HG02970 (cell line): ENCODE data around the gene RCAN3.
"Not testable (repeated sequence)": the region's sequence is repeated elsewhere in the genome, so short reads cannot be mapped to it uniquely, and the experiment has no call there.

Source experiments
- ATAC-seq: cut with Tn5 transposase; IDR thresholded peaks from one replicate; pipeline ENCODE4 v1.9.1; 2021; ENCODE audit warnings: mild to moderate bottlenecking, moderate library complexity, moderate number of reproducible peaks; ENCODE audit not compliant: unreplicated experiment, low FRiP score

RCAN3 gene

DNA sequence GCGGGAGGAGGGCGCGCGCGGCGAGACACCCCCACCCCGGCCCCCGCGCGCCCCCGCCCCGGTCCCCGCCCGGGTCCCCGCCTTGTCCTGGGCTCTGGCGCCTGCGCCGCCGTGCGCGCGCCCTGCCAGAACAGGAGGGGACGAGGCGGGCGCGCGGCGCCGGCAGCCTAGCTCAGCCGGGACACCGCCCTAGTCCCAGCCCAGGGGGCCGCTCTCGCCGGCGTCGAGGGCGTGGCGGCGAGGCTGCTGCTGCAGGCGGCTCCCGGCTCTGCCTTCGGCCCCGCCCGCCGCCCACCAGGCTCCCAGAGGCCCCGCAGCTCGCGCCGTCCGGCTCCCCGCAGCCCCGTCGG, at the start of gene RCAN3:
TSS of gene RCAN3 (plus strand) at position 128 of the 350 bp plus-strand sequence. CDS start 11,537 bp downstream, outside the sequence.
- ATAC-seq, result no peak

DNA sequence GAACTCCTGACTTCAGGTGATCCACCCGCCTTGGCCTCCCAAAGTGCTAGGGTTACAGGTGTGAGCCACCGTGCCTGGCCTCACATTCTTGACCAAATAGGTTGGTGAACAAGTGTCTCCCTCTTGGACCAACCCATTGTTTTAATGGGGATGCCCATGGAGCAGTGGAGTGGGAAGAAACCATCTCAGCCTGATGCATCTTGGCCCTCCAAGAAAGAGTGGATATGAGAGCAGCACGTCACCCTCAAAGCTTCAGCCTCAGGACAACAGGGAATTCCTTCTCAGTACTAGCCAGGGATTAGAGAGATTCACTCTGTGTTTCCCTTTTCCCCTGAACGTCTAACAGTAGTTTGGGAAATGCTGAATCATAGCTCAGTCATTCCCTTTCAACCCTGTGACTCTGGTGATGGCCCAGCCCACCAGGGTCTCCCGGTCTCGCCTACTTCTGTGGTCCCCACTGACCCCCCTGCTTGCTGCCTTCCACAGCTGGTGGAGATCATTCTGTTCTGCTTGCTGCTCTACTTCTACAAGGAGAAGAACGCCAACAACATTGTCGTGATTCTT, 49.6 kb upstream of the RCAN3 start:
- no peak for ATAC-seq

DNA sequence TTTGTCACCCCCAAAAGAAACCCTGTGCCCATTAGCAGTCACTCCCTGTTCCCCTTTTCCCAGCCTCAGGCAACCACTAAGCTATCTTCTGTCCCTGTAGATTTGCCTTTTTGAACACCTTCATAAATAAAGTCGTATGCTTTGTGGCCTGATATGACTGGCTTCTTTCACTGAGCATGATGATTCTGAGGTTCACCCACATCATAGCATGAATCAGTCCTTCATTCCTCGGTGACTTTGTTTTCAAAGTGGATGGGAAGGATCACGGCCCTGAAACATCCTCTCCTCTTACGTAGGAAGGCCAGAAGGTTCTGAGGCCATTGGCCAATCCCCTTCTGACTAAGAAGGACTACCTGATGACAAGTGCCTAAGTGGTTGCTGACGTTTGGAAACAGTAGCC, 48.0 kb upstream of the RCAN3 start:
- no peak for ATAC-seq

DNA sequence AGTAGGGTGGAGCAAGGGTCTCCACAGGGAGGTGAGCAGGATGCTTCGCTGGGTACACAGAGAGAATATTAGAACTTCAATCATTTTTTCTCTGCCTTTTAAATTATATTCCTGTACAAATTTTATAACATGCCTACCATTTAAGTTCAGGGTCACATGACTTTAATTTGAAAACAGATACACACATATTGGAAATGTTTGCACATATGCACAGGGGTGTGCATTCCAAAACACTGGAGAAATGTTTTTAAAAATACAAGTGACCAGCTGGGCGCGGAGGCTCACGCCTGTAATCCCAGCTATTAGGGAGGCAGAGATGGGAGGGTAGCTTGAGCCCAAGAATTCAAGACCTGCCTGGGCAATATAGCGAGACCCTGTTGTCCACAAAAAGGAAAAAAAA, 47.4 kb upstream of the RCAN3 start:
- no peak for ATAC-seq

DNA sequence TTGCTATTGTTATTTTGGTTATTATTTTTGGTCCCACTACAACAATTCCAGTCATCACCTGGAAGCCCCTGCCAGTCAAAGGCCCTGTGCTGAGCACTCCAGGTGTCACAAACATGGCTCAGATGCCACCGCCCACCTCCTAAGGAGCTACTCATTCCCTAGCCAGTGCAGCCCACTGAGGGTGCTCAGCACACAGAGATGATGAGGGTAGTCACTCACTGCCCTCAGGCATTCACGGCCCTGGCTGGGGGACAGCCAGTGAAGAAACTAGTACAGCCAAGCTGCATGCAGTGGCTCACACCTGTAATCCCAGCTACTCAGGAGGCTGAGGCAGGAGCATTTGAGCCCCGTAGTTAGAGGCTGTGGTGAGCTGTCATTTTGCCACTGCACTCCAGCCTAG, 44.8 kb upstream of the RCAN3 start:
- ATAC-seq, result no peak

DNA sequence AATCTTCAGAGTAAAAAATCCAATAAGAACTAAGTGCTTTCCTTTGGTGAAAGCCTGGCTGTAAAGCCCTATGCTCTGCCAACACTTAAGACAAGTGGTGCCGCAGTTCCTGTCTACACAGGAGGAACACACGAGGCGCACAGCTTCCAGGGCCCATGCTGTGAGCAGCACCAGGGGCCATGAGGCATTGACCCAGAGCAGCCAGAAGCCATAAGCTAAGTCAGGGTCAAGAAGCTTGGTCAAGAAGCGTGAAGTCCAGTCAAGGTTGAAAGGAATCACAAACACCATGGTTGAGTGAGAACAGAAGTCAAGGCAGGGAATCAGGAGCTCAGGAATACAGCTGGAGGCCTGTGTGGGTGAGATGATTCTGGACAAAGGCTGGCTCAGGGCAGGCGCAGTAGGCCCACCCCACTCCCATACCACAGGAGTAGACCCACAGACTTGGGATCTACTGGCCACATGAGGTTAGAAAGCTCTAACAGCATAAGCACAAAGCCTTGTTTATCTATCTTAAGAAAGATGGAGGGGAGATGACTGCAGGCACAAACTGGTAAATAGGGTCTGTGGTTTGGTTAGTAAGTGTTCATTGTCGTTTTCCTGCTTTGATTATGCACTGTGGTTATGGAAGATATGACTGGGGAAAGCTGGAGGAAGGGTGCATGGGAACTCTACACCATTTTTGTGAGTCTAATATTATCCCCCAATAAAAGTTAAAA, 42.9 kb upstream of the RCAN3 start:
- no peak for ATAC-seq

DNA sequence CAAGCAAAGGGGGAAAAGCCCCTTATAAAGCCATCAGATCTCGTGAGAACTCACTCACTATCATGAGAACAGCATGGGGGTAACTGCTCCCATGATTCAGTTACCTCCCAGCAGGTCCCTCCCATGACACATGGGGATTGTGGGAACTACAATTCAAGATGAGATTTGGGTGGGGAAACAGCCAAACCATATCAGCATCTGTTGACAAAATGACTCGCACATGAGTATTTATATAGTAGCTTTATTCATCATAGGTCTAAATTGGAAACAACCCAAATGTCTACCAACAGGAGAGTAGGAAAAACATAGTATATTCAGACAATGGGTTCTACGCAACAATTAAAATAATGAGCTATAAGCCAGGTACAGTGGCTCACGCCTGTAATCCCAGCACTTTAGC, 40.5 kb upstream of the RCAN3 start:
- not testable (repeated sequence) for ATAC-seq

DNA sequence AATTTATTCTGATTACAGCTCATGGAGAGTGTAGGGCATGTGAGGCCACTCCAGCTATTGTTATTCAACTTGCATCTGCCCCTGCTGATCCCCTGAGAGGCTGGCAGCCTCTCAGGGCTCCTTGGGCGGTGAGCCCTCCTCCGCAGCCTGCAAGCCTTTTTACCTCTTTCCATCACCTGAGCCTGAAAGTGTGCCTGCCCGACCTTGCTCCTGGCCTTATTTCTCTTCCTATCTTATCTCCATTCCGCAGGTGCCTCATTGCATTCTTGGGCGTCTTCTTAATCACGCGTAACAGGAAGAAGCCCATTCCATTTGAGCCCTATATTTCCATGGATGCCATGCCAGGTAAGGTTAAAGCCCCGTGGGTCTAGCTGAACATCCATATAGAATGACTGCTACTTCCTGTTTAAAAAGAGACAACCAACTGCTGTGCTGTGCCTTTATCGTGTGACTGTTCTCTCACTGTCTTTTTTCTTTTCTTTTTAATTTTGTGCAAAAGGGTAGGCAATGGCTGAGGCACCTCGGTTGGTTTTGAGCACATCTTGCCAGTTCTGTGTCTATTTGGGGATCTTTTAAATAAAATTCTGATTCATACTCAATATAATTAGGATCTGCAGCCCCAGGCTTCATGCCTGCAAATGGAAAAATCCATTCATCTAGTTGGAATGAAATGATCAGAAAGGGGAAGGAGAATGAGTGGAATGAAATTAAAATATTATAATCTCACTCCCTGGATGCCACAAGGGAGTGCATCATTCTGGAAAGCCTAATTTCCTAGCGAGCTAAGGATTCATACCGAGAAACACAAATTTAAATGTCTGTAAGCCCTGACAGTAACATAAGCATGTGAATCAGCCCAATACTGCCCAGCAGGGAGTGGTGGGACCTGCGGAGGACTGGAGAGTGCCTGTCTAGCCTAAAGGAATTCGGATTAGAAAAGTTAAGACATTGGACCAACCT, 38.6 kb upstream of the RCAN3 start:
- no peak for ATAC-seq

DNA sequence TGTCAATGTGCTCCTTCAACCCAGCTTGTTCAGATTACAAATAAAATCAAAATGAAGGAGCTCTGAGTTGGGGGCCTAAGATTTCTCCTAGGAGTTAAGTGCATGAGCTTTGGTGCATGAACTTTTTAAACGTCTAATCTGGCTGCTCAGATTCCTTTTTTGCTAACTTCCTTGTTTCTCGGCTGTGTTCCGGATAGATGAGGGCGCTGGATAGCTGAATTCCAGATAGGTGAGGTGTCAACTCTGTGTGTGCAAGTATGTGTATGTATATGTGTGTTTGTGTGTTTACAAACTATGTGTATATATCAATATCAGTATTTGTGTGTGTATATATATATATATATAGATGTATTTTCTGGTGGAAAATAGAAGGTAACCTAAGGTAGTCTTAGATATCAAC, 37.5 kb upstream of the RCAN3 start:
- no peak for ATAC-seq

DNA sequence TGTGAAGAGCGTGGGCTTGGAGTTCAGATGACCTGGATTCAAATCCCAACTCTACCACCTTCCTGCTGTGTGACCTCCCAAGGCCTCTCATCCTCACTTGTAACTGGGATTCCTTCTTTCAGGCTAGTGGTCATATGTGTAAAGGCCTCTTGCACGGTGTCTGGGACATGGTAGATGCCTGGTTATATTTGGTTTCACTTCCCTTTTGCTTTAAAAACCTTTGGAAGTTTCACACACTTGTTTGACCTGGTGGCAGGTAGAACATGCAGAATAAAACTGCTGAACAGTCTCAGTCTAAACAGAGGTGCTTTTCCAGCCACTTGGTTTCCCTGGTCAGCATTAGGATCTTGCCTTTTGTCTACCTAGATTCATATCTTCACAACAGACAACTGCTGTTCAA, 37.0 kb upstream of the RCAN3 start:
- ATAC-seq, result no peak

DNA sequence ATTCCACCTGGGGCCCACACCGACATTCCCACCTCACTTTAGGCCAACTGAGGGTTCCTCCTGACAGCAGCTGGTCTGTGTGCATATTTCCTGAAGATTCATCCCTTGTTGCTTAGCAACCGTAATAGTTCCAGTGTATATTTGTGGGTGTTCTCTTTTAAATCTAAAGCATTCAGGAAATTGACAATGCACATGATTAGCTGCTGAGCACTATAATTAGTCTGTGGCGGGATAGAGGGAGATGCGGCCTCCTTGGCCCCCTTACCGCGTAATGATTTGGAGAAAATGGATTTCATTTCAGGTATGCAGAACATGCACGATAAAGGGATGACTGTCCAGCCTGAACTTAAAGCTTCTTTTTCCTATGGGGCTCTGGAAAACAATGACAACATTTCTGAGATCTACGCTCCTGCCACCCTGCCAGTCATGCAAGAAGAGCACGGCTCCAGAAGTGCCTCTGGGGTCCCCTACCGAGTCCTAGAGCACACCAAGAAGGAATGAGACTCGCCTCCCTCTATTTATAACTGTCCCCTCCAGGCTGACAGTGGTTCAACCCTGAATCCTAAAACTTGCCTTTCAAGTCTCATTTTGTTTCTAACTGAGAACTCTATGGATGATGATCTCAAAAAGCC, 33.8 kb upstream of the RCAN3 start:
- no peak for ATAC-seq

DNA sequence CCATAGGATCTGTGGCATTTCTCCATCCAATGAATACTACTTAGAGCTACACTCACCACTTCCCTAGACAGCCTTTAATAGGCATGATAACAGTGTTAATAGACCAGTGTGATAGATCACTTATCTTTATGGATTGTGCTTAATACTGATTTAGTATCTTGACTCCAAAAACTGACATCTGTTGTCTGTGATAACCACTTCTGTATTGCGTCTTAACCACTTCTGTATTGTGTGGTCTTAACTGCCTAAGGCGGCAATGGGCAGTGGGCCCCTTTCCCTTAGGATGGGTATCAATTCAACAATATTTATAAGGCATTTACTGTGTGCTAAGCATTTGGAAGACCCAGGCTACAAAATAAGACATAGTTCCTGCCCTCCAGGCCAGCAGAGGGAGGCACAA, 32.0 kb upstream of the RCAN3 start:
- ATAC-seq, result no peak

DNA sequence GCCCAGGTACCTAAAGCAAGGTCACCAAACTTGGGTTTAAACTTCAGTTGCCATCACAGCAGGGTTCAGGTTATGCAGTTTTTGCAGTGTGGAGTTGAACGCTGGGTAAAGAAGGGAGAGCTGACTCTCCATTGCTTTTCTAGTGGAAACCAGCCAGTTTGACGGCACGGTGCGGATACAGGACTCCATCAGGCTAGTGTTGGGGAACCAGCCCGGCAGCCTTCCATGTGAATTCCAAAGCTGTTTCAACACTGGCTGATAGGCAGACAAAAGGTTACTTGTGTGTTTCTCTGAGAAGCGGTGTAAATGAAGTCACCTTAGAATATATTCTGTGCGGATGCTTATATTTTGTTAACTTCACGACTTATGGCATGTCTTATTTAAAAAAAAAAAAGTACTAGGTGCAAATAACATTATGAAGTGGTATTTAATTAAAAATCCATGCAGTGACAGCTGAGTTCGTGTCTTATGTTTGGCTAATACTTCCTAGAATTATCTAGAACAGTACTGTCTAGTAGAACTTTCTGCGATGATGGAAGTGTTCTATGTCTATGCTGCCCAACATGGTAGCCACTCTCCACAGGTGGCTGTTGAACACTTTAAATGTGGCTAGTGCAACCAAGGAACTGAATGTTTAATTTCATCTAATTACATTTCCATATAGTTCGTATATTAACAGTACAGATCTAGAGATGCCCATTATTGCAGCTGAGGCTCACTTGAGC, 29.9 kb upstream of the RCAN3 start:
- ATAC-seq, result no peak

DNA sequence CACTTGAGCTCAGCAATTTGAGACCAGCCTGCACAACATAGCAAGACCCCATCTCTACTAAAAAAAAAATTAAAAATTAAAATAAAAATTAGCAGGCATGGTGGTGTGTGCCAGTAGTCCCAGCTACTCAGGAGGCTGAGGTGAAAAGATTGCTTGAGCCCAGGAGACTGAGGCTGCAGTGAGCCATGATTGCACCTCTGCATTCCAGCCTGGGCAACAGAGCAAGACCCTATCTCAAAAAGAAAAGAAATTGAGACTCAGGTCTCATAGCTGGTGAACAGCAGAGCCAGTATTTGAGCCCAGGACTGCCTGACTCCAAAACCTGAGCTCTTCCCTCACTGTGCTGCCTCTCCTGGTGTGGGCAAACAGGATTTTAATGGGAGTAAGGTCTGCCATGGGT, 28.4 kb upstream of the RCAN3 start:
- ATAC-seq, result no peak

DNA sequence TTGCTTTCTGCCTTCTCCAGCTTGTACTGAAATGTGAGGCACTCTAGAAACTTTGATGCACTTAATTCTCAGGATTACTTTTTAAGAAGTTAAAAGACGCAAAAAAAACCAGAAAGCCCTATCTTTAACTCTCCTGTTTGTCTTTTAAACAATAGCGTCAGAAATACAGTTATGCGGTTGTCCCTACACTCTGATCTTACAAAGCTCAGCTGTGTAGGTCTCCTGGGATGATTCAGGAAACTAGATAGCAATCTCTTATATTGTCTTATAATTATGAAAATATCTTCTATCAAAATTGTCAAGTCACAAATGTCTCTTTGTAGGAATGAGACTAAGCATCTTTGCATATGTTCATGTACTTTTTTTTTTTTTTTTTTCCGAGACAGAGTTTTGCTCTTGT, 26.9 kb upstream of the RCAN3 start:
- no peak for ATAC-seq

DNA sequence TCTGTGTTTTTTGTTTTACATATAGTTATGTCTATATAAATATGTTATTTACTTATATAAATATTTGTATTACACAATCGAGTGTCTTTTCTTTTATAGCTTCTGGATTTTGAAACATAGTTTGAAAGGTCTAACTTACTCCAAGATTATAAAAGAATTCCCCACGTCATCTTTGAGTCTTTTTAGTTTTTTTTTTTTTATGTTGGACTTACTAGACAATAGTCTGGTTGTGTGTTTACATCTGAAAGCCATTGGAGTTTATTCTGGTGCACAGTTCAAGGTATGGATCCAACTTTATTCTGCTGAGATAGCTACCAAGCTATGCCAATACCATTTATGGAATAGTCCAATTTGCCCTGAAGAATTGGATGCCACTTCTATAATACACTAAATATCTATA, 26.1 kb upstream of the RCAN3 start:
- ATAC-seq, result no peak

DNA sequence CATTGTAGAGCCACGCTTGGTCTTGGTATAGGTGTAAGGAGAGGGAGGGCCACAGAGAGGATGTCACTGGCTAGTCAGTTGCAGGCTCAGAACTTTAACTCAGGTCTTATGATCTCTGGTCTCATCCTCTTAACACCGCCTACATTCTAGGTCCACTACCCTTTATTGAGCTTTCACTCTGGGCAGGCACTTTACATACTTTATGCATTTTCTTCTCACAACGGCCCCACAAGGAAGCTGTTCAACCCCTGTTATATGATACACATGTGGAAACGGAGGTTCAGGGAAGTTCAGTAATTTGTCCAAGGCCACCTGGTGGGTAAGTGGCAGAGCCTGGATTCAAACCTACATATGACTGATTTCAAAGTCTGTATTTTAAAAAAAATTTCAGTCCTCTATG, 25.3 kb upstream of the RCAN3 start:
- ATAC-seq, result no peak

DNA sequence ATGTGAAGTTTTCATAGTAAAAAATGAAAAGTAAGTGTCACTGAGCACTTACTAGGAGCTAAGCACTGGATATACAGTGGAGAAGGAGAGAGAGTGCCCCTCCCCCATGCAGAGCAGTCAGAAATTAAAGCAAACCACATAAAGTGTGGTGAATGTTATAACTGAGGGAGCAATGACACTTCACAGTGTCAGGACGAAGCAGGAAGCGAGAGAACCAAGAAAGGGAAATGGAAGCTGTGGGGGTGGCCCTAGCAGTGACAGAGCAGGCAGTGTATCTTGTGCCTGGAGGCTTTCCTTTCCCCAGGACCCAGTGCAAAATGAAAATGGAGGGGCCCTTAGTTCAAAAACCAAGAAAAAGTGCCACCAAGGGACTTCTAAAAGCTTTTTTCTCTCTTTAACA, 21.5 kb upstream of the RCAN3 start:
- no peak for ATAC-seq

DNA sequence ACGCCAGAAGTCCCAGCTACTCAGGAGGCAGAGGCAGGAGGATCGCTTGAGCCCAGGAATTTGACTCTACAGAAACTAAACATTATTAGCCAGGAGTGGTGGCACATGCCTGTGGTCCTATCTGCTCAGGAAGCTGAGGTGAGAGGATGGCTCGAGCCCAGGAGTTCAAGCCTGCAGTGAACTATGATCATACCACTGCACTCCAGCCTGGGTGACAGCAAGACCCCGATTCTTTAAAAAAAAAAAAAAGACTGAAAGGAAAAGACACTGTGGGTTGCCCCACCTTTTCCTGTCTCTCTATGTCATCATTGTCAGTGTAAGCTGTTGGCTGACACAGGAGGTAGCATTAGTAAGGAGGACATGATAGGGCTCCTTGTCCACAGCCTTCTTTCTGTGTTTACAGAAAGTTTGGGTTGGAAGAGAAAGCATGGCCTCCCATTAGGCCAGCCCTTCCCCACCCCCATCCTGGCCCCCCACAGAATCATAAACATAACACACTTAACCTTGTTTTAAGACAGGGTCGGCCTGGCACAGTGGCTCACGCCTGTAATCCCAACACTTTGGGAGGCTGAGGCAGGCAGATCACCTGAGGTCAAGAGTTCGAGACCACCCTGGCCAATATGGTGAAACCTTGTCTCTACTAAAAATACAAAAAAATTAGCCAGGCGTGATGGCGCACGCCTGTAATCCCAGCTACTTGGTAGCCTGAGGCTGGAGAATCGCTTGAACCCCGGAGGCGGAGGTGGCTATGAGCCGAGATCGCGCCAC, 20.6 kb upstream of the RCAN3 start:
- no peak for ATAC-seq

DNA sequence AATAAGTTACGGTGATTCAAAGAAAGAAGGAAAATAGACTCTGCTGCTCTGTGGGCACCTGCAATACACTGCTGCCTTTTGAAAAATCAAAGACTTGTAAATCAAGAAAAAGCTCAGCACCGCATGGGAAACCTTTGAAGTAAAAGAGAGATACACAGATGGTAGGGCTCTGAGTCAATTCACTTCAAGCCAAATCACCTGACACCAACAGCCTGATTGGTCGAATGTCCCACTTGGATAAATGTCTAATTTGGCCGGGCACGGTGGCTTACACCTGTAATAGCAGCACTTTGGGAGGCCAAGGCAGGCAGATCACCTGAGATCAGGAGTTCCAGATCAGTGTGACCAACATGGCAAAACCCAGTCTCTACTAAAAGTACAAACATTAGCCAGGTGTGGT, 19.2 kb upstream of the RCAN3 start:
- no peak for ATAC-seq
